ENCODE data around the gene CACNB2.

The CACNB2 gene

GRCh38 chr10:18293536-18294510 lies 153.6 kb downstream of the CACNB2 start:
- DNase-seq (ENCODE audit: low read depth), result no peak

DNA sequence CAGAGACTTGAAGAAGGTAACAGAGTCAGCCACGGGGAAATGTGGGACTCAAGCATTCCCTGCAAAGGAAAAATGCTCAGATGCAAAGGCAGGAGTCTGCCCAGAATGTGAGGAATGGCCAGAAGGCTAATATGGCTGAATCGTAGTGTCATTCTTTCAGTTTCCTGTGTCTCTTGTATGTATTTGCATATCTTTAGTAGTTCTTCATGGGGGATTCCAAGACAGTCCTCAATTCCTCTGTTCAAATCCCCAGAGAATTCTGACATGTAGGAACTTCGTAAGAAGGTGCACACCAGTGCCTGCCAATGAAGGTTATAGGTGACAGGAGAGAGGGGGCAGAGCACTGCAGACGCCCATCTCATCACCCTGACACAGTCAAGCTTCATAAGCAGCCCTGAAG lies 154.4 kb downstream of the CACNB2 start:
- DNase-seq (ENCODE audit: low read depth), result no peak

GRCh38 chr10:18297659-18298058 lies 157.4 kb downstream of the CACNB2 start:
- DNase-seq (ENCODE audit: low read depth), result no peak

- no peak for DNase-seq (ENCODE audit: low read depth)
Observed at GRCh38 chr10:18298256-18298655, 158.0 kb downstream of the CACNB2 start.

DNA sequence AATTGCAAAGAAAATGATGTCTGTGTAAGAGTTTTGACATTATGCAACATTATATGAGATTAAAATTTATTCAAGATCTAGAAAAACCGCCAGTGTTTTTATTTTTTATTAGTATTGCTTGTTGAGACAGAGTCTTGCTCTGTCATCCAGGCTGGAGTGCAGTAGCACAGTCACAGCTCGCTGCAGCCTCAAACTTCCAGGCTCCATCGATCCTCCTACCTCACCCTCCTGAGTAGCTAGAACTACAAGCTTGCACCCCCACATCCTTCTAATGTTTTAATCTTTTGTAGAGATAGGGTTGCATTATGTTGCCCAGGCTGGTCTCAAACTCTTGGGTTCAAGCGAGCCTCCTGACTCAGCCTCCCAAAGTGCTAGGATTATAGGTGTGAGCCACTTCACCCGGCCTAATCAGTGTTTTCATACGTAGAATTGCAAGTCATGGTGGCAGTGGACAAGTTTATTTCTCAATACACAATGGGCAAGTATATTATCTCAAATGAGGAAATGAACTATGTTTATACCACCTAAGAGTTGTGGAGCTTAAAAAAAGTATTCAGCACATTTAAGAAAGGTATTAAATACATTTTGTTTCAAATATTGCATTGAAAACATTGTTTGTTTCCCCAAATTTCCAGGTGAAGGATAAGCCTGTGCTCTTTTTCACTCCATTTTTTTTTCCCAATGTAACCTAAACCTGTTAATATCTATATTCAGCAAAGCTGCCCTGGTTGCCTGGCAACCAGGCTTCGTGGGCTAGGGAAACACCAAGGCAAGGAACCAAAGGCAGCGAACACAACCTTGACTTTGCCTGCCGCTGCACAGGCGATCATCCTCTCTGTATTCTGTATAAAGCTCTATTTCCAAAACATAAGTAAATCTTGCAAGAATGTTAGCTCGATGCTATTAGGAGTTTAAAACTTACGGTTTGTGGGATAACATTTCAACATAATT lies 163.9 kb downstream of the CACNB2 start:
- DNase-seq (ENCODE audit: low read depth), result no peak

DNA sequence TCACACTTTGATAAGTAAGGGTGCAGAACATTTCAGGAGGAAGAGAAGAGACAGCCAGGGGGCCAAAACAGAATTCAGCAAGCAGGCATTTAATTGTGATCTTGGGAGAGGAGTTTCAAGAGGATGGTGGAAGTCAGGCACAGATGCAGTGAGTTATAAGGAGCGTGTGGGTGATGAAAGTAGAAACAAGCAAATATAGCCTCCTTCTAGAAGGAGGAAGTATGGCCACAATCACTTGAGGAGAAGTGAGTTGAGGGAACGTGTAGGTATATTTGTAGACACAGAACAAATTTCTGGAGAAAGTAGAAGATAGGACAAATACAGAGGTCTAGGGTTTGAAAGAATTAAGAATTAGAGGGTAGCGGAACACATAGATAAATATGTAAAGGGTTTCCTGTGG lies 165.8 kb downstream of the CACNB2 start:
- DNase-seq (ENCODE audit: low read depth), result no peak

DNA sequence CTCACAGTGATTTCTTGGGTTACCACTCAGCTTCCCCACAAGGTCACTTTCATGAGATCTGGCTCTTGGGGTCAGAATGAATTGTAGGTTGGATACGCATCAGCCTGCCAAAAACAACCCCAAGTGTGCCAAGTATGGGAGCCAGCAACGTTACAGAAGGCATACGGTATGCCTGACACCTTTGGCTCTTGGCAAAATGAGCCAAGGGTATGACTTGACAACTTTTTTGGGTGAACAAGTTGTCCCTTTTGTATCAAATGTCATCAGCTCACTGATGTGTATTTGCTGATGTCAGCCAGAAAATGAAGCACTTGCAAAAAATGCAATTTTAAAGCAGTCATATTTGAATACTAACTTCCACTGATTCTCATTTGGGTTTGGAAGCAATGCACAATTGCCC lies 168.4 kb downstream of the CACNB2 start:
- DNase-seq (ENCODE audit: low read depth), result no peak

DNA sequence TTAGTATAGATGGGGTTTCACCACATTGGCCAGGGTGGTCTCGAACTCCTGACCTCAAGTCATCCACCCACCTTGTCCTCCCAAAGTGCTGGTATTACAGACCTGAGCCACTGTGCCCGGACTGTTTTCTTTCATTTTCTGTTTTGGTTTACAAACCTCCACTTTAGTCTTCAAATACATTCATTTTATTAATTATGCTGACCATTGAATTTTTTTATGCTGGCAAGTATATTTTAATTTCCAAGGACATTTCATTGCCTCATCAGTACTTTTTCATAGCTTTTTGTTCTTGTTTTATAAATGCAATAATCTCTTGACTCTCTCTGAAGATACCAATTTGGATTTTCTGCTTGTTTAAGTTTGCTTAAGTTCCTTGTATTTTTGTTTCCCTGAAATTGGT lies 170.5 kb downstream of the CACNB2 start:
- no peak for DNase-seq (ENCODE audit: low read depth)

GRCh38 chr10:18312374-18313139 lies 172.3 kb downstream of the CACNB2 start:
- DNase-seq (ENCODE audit: low read depth), result no peak

- no peak for DNase-seq (ENCODE audit: low read depth)
Observed at GRCh38 chr10:18313140-18313530, 172.9 kb downstream of the CACNB2 start.

DNA sequence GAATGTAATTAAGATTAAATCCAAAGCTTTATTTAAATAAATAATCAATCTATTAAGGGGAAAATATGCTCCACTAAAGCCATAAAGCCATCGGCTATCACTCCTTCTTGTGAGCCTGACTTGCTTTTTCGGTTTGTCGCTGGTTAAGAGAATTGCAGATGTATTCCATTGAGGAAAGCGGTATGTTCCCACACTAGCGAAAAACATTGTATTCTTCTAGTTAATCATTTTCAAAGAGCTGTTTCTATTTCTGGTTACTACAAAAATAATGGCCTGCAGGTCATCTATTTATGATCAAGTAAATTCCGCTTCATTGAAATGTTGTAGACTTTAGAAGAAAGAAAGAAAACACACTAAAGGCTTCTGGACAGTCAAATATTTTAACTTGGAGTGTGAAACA lies 173.4 kb downstream of the CACNB2 start:
- no peak for DNase-seq (ENCODE audit: low read depth)

DNA sequence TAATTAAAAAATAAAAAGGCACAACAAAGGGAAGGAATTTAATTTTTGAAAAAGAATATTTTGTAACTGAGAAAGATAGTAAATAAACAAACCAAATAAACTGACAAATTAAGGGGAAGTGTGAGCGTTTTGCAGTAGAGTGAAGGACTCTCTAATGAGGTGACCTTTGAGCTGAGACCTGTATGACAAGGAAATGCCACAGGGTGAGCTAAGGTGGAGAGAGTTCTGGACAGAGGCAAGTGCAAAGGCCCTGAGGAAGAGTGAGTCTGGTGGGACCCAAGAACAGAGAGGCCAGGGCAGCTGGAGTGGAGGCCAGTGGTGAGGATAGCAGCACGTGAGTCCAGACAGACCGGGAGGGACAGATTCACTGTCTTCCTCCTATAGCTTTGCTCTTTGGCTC lies 179.4 kb downstream of the CACNB2 start:
- DNase-seq (ENCODE audit: low read depth), result no peak

DNA sequence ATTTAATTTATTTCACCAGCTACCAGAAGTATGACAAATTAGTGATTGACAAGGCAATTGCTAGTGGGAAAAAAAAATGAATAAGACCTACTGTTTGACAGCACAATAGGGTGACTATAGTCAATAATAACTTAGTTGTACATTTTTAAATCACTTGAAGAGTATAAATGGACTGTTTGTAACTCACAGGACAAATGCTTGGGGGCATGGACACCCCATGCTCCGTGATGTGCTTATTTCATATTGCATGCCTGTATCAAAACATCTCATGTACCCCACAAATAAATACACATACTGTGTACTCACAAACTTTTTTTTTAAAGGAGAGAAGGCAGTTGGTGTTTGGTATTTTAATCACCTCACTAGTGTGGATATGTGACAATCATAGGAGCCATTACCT lies 181.1 kb downstream of the CACNB2 start:
- DNase-seq (ENCODE audit: low read depth), result no peak

DNA sequence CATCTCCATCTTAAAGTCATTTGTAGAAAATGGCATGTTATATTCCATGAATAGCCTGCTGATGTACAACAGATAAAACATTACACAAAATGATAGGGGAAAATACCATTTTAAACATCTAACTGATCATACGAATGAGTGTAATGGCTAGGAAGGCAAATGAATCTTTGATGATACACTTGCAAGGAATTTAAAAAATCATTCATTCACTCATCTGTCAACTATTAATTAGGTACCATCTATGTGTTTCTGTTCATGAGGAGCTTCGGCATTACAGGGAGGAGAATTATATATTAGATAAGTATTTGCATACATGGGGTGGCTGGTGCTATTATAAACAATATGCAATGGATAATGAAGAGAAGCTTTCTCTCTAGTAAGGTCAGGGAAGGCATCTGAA lies 183.7 kb downstream of the CACNB2 start:
- no peak for DNase-seq (ENCODE audit: low read depth)

DNA sequence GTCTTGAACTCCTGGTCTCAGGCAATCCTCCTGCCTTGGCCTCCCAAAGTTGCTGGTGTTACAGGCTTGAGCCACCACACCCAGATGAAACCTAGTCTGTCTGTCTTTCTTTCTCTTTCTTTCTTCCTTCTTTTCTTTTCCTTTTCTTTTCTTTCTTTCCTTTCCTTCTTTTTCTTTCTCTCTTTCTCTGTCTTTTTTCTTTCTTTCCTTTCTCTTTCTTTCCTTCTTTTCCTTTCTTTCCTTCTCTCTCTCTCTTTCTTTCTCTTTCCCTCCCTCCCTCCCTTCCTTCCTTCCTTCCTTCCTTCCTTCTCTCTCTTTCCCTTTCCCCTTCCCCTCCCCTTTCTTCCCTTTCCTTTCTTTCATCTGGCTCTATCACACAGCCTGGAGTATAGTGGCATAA lies 185.2 kb downstream of the CACNB2 start:
- DNase-seq (ENCODE audit: low read depth), result no peak

DNA sequence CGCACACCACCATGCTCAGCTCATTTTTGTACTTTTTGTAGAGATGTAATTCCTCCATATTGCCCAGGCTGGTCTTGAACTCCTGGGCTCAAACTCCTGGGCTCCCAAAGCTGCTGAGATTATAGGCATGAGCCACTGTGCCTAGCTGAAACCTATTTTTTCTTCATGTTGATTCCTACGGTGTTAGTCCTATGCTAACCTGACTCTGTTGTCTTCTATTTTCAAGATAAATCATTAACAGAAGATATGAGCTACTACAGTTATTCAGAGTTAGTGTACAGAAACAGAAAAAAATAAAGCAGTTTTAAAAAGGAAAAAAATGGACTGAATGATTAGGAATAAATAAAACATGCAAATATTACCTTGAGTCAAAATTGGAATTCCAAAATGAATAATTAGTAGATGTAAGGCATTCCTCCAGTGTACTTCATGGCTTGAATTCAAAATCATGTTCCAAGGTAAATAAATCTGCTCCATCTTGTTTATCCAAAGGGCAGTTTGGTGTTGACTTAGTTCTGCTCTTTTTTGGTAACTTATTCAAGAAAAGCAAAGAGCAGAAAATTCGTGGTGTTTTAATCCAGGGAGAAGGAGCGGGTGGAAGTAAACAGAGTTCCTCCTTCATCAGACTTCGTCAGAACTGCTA lies 185.8 kb downstream of the CACNB2 start:
- no peak for DNase-seq (ENCODE audit: low read depth)

DNA sequence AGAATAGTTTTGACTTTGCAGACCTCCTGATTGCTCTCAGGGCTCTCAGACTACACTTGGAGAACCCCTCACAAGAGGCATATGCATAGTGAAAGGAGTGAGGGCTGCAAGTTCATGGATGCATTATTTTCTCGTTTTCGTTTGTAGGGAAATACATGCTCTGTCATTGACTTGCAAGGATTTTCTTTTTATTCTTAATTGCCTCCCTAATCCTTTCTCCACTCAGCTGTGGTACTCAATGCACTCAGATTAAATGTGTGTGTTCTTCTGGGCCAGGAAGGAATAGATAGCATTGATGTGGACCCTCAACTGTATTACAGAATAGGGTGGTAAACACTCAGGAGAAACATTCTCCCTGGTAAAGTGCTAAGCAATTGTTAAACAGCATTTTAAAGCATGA lies 188.7 kb downstream of the CACNB2 start:
- DNase-seq (ENCODE audit: low read depth), result no peak

- DNase-seq (ENCODE audit: low read depth), result no peak
Observed at GRCh38 chr10:18332048-18332447, 191.8 kb downstream of the CACNB2 start.

DNA sequence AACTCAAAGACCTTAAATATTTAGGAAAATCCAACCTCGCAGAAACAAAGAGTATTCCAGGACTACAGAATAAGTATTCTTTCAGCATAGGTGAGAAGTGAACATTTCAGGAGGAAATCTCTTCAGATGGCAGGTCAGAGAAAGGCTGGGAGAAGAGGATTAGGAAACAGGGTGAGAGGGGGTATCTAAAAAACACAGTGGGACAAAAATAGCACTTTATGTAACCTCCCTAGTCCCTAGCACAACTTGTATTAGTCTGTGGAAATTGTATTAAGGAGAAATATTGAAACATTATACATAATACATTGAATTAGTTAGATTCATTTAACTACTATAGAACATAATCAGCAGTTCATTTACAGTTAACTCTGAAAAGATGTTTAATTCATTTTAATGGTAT lies 192.3 kb downstream of the CACNB2 start:
- no peak for DNase-seq (ENCODE audit: low read depth)

- DNase-seq (ENCODE audit: low read depth), result no peak
Observed at GRCh38 chr10:18333621-18334020, 193.4 kb downstream of the CACNB2 start.

GRCh38 chr10:18334116-18334867 lies 194.1 kb downstream of the CACNB2 start:
- DNase-seq (ENCODE audit: low read depth), result no peak

Data from activated gamma-delta T cell treated with anti-CD3 and anti-CD28 coated beads, Interleukin-2, amount 50 U/mL, for 16 hours (primary cell).